Parathyroid adenoma (tissue), 2 donors: ENCODE measurements around the gene ZYG11B.
"Not testable (repeated sequence)": the region's sequence is repeated elsewhere in the genome, so short reads cannot be mapped to it uniquely, and the experiment has no call there.

Experiments used
- H2AFZ ChIP-seq: fragments of 300-600 bp; sonication (generic); one replicate; pipeline ENCODE4 v1.7.0; 2017; ENCODE audit warnings: antibody characterized with exemption, mild to moderate bottlenecking
- H3K27ac ChIP-seq: fragments of 300-600 bp; sonication (generic); one replicate; pipeline ENCODE4 v1.7.0; 2017
- H3K27me3 ChIP-seq: fragments of 300-600 bp; sonication (generic); one replicate; pipeline ENCODE4 v1.7.0; 2017; ENCODE audit warnings: low read length; ENCODE audit not compliant: control insufficient read depth, insufficient read depth
- H3K36me3 ChIP-seq: fragments of 300-600 bp; sonication (generic); one replicate; pipeline ENCODE4 v1.7.0; 2017; ENCODE audit warnings: low read length; ENCODE audit not compliant: control insufficient read depth, insufficient read depth
- H3K4me1 ChIP-seq: fragments of 300-600 bp; sonication (generic); one replicate; pipeline ENCODE4 v1.7.0; 2017; ENCODE audit warnings: control low read depth
- H3K4me2 ChIP-seq: fragments of 300-600 bp; sonication (generic); one replicate; pipeline ENCODE4 v1.7.0; 2017; ENCODE audit warnings: low read length
- H3K4me3 ChIP-seq: fragments of 300-600 bp; sonication (generic); one replicate; pipeline ENCODE4 v1.7.0; 2017; ENCODE audit warnings: low read depth, low read length
- H3K79me2 ChIP-seq: fragments of 300-600 bp; sonication (generic); one replicate; pipeline ENCODE4 v1.7.0; 2017; ENCODE audit warnings: control low read depth
- H3K9ac ChIP-seq: fragments of 300-600 bp; sonication (generic); one replicate; pipeline ENCODE4 v1.7.0; 2017; ENCODE audit warnings: mild to moderate bottlenecking
- H3K9me3 ChIP-seq: fragments of 300-600 bp; sonication (generic); one replicate; pipeline ENCODE4 v1.7.0; 2017; ENCODE audit warnings: low read length; ENCODE audit not compliant: control insufficient read depth
- CTCF ChIP-seq: fragments of 300-600 bp; sonication (generic); IDR thresholded peaks from one replicate; pipeline ENCODE4 v1.7.0; 2017; ENCODE audit warnings: antibody characterized with exemption, mild to moderate bottlenecking
- donor health status: primary hyperparathyroidism.

ZYG11B gene

DNA sequence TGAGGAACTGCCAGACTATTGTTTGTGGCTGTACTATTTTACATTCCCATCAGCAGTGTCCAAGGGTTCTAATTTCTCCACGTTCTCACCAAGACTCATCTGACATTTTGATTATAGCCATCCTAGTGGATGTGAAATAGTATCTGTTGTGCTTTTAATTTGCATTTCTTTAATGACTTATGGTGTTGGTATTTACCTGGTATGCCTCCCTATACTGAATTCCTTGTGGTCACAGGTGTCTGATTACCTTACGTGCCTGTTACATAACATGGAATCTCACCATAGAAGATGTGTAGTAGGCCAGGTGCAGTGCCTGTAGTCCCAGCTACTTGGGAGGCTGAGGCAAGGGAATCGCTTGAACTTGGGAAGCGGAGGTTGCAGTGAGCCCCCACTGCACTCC lies 129.8 kb downstream of the ZYG11B start:
- Histone ChIP-seq H2AFZ (no peak overlapping the region), H3K4me1 (no peaks in the 10 kb centered on the region), H3K27ac (no peak overlapping the region), H3K9ac (no peak overlapping the region), H3K4me2 (no peak overlapping the region), H3K9me3 (no peaks in the 10 kb centered on the region), H3K79me2 (no peaks in the 10 kb centered on the region), H3K27me3 (no peaks in the 10 kb centered on the region), H3K4me3 (no peak overlapping the region), H3K36me3 (no peaks in the 10 kb centered on the region)
- no peak for TF ChIP-seq CTCF

DNA sequence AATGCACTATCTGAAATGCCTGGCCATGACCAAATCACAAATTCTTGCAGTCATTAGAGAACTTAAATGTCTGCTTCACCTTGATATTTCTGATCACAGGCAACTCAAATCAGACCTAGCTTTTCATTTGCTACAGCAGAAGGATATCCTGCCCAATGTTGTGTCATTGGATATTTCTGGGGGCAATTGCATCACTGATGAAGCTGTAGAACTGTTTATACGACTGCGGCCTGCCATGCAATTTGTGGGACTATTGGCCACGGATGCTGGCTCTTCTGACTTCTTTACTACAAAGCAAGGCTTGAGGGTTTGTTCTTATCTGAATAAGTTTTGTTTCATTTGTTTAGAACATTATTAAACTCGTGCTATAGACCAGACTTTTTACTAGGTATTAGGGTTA lies 131.2 kb downstream of the ZYG11B start:
- Histone ChIP-seq H3K4me3 (no peak overlapping the region), H3K79me2 (no peaks in the 10 kb centered on the region), H3K36me3 (no peaks in the 10 kb centered on the region), H3K4me2 (no peak overlapping the region), H3K4me1 (no peaks in the 10 kb centered on the region), H3K27me3 (no peaks in the 10 kb centered on the region), H3K9me3 (no peaks in the 10 kb centered on the region), H3K27ac (no peak overlapping the region), H3K9ac (no peak overlapping the region), H2AFZ (no peak overlapping the region)
- no peak for TF ChIP-seq CTCF

DNA sequence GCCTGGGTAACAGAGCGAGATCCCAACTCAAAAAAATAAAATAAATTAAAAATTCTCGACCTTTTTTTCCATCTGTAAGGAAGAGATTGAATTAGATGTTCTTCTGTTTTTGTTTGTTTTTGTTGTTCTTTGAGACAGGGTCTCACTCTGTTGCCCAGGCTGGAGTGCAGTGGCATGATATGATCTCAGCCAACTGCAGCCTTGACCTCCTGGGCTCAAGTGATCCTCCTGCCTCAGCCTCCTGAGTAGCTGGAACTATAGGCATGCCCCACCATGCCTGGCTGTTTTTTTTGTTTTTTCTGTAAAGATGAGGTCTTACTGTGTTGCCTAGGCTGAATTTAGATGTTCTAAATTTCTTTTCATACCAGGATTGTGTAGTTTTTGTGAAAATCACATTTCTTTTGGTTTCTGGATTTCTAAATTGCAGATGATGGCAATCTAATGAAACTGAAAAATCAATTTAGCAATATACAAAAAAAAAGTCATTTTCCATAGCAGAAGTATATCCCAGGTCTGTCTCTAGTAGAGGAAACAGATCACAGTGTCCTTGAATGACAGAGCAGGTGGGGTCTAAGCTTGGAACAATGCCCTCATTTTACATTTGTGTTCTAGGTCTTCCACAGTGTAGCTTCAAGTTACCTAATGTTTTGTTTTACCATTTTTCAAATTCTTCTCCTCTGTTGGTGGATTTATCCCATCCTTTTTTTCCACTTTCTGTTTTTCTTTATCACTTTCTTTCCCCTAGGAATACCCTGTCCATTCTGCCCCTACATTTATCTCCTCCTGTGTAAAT lies 136.6 kb downstream of the ZYG11B start:
- H3K27ac ChIP-seq, result no peak overlapping the region
- no peaks in the 10 kb centered on the region for H3K9me3 ChIP-seq
- no peak overlapping the region for H2AFZ ChIP-seq

DNA sequence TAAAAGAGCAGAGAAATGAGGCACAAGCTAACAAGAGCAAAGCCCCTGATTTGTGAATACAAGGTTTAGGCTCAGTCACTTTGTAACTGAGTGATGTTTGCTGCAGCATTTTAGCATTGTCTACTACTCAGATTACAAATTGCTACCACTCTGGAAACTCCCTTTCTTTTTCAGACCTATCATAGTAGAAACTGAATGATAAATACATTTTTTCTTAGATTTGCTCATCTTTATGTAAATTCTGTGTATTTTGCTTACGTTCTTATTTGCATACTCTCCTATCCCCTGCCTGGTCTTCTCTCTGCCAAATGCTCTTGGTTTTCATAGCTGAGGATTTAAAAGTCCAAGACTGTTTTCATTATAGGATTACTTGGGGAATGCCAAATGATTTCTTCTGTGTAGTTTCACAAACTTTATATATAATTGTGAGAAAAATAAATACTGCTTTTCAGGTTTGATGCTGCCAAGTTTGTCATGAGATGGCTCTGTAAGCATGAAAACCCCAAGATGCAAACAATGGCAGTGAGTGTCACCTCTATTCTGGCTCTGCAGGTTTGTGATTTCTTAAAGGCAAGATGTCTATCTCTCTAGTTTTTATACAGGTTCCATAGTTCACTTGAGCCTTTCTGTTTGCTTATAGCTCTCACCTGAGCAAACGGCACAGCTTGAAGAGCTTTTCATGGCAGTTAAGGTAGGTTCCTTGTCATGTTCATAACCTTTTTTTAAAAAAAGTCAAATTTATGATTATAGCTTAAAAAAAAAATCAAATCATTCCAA lies 141.0 kb downstream of the ZYG11B start:
- H3K9me3 ChIP-seq, result no peaks in the 10 kb centered on the region
- H3K79me2 ChIP-seq, result no peaks in the 10 kb centered on the region
- TF ChIP-seq CTCF, result no peak
- H3K27me3 ChIP-seq, result no peaks in the 10 kb centered on the region
- H3K4me3 ChIP-seq, result no peak overlapping the region
- no peak overlapping the region for H2AFZ ChIP-seq
- no peaks in the 10 kb centered on the region for H3K36me3 ChIP-seq
- no peak overlapping the region for H3K9ac ChIP-seq
- no peaks in the 10 kb centered on the region for H3K4me1 ChIP-seq
- H3K27ac ChIP-seq, result no peak overlapping the region
- no peak overlapping the region for H3K4me2 ChIP-seq

More for the DNA sequence above, 136.6 kb downstream of the ZYG11B start:
- no peak overlapping the region for H3K9ac ChIP-seq
- no peaks in the 10 kb centered on the region for H3K79me2 ChIP-seq
- H3K4me2 ChIP-seq, result no peak overlapping the region
- no peaks in the 10 kb centered on the region for H3K27me3 ChIP-seq
- no peaks in the 10 kb centered on the region for H3K36me3 ChIP-seq
- no peak for TF ChIP-seq CTCF
- no peaks in the 10 kb centered on the region for H3K4me1 ChIP-seq
- no peak overlapping the region for H3K4me3 ChIP-seq

DNA sequence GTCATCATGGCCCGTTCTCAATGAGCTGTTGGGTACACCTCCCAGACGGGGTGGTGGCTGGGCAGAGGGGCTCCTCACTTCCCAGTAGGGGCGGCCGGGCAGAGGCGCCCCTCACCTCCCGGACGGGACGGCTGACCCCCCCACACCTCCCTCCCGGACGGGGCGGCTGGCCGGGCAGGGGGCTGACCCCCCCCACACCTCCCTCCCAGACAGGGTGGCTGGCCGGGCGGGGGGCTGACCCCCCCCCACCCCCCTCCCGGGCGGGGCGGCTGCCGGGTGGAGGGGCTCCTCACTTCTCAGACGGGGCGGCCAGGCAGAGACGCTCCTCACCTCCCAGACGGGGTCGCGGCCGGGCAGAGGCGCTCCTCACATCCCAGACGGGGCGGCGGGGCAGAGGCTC lies 143.5 kb downstream of the ZYG11B start:
- not testable (repeated sequence) for H3K9ac ChIP-seq, H3K4me3 ChIP-seq, H2AFZ ChIP-seq, H3K4me2 ChIP-seq, H3K36me3 ChIP-seq, H3K79me2 ChIP-seq, H3K27ac ChIP-seq, H3K4me1 ChIP-seq, H3K9me3 ChIP-seq, H3K27me3 ChIP-seq
